Right atrium auricular region (tissue), 2 donors: ENCODE measurements around the gene IL17RD. TPM values are rescaled to one million over a fixed set of nuclear protein-coding genes. Genes with fewer than 3 reads are reported as not detected.

ENCODE experiments used
- DNase-seq: peaks from one replicate; pipeline ENCODE4 v3.0.0-alpha.2; 2019; ENCODE audit warnings: low spot score
- H3K27ac ChIP-seq, 2 donors: fragments of 200-600 bp; sonication (generic); 1 replicate in 1 of 2; 2 replicates in 1 of 2; pipeline ENCODE4 v1.5.1; 2016 to 2019
- H3K27me3 ChIP-seq, 2 donors: fragments of 200-600 bp; sonication (generic); one replicate each; pipeline versions ENCODE4 v1.5.1 to v1.6.0; 2017 to 2019
- H3K36me3 ChIP-seq: fragments of 200-600 bp; sonication (generic); one replicate; pipeline ENCODE4 v1.5.1; 2016
- H3K4me1 ChIP-seq, 2 donors: fragments of 200-600 bp; sonication (generic); one replicate each; pipeline versions ENCODE4 v1.5.1 to v1.6.0; 2017 to 2019
- H3K4me3 ChIP-seq, 2 donors: fragments of 200-600 bp; sonication (generic); 1 replicate in 1 of 2; 2 replicates in 1 of 2; pipeline ENCODE4 v1.5.1; 2017 to 2019; ENCODE audit warnings: mild to moderate bottlenecking in 1 of 2, moderate library complexity in 1 of 2
- H3K9me3 ChIP-seq, 2 donors: fragments of 200-600 bp; sonication (generic); one replicate each; pipeline ENCODE4 v1.5.1; 2019
- total RNA-seq, 2 donors: library from RNA; depleted of rRNA; stranded (reverse); fragments of >200 nt; gene quantifications; one replicate each; pipeline ENCODE4 v1.1.0, GENCODE V29; 2016
- TF ChIP-seq, protein P1 (sequence below), 2 donors: fragments of 200-600 bp; sonication (generic); IDR thresholded peaks; one replicate each; pipeline ENCODE4 v1.5.1; 2019; ENCODE audit warnings: antibody characterized with exemption in 2 of 2

IL17RD gene
- total RNA-seq, 2 donors from 2014 or later, result 2.1 to 2.8 TPM

DNA sequence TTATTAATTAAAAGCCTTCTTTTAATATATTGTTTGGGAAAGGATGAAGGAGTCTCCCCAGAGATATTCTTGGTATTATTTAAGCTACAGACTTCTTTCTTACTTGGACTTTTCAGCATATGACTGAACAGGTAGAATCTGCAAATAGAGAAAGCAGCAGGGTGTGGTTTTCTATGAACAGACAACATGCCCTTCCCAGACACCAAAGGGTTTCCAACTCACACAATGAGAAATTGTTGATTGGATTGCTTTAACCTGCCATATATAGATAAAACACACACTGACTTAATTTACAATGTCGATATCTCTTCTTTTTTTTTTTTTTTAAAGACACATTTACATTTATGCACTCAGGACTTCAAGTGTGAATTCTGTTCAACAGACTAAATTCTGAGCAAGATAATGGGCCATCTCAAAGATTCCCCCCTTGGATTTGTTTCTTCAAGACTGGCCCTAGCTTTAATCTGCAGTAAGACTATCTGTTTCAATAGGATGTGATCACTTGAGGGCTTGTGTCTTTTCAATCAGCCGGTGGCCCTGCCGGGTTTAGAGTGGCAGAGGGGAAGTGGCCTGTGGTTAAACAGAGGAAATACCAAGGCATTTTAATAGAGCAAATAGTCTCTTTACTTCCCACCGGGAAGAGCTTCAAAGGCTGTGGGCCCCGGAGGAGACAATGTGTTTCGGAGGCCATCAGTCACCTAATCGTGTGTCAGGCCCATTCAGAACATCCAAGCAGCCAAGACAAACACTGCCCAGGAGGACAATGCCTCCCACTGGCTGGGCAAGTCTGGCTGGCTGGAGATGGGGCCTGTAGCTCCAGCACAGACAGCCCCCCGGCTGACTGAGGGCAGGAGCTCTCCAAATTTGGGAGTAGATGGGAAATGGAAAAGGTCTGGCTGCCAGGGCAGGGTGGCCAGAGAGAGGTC, 6.1 kb downstream of the IL17RD start:
- H3K9me3 ChIP-seq, result no peaks in the 10 kb centered on the region
- H3K27me3 ChIP-seq, result no peaks in the 10 kb centered on the region
- H3K4me3 ChIP-seq, result no peak overlapping the region
- TF ChIP-seq, protein P1, sequence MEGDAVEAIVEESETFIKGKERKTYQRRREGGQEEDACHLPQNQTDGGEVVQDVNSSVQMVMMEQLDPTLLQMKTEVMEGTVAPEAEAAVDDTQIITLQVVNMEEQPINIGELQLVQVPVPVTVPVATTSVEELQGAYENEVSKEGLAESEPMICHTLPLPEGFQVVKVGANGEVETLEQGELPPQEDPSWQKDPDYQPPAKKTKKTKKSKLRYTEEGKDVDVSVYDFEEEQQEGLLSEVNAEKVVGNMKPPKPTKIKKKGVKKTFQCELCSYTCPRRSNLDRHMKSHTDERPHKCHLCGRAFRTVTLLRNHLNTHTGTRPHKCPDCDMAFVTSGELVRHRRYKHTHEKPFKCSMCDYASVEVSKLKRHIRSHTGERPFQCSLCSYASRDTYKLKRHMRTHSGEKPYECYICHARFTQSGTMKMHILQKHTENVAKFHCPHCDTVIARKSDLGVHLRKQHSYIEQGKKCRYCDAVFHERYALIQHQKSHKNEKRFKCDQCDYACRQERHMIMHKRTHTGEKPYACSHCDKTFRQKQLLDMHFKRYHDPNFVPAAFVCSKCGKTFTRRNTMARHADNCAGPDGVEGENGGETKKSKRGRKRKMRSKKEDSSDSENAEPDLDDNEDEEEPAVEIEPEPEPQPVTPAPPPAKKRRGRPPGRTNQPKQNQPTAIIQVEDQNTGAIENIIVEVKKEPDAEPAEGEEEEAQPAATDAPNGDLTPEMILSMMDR (IDR thresholded peaks at IDR 0.05), result no peak
- DNase-seq, result no peak
- H3K36me3 ChIP-seq, result no peaks in the 10 kb centered on the region
- H3K27ac ChIP-seq, result peak overlapping the region; percentile 29 to 36
- H3K4me1 ChIP-seq, result peaks cover 0 to 40% of the 10 kb centered on the region in 2 donors

GRCh38 chr3:57158325-57158724, 6.8 kb downstream of the IL17RD start:
- Histone ChIP-seq H3K9me3 (no peaks in the 10 kb centered on the region), H3K27ac (no peak overlapping the region), H3K4me1 (peaks cover 0 to 36% of the 10 kb centered on the region in 2 donors), H3K4me3 (no peak overlapping the region), H3K27me3 (no peaks in the 10 kb centered on the region), H3K36me3 (no peaks in the 10 kb centered on the region)
- DNase-seq, result no peak
- TF ChIP-seq, protein P1 (IDR thresholded peaks at IDR 0.05), result no peak

DNA sequence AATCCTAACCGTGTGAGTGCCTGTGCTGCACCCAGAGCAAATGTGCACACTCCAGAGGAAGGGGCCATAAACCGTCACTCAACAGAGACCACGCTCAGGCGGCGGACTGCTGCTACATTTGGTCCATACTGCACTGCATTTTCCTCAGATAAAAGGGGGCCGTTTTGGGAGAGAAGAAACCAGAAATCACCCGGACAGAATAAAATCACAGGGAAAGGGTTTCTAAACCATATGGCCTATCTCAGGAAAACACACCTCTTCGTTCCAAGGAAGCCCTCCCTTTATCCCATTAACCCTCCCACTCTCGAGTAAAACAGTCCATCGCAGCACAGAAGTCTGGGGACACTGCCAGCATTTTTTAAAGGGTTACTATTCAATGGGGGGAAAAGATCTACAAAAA, 7.6 kb downstream of the IL17RD start:
- no peak overlapping the region for H3K4me3 ChIP-seq
- TF ChIP-seq, protein P1 (IDR thresholded peaks at IDR 0.05), result no peak
- no peaks in the 10 kb centered on the region for H3K36me3 ChIP-seq
- no peak for DNase-seq
- no peaks in the 10 kb centered on the region for H3K27me3 ChIP-seq
- peaks cover 0 to 31% of the 10 kb centered on the region in 2 donors for H3K4me1 ChIP-seq
- no peak overlapping the region for H3K27ac ChIP-seq
- H3K9me3 ChIP-seq, result no peaks in the 10 kb centered on the region

- Histone ChIP-seq H3K36me3 (no peaks in the 10 kb centered on the region), H3K4me1 (peaks cover 0 to 29% of the 10 kb centered on the region in 2 donors), H3K9me3 (no peaks in the 10 kb centered on the region), H3K27me3 (no peaks in the 10 kb centered on the region), H3K27ac (no peak overlapping the region), H3K4me3 (no peak overlapping the region)
- no peak for DNase-seq
- TF ChIP-seq, protein P1 (IDR thresholded peaks at IDR 0.05), result no peak
Measured at GRCh38 chr3:57155310-57155643, 9.9 kb downstream of the IL17RD start.

DNA sequence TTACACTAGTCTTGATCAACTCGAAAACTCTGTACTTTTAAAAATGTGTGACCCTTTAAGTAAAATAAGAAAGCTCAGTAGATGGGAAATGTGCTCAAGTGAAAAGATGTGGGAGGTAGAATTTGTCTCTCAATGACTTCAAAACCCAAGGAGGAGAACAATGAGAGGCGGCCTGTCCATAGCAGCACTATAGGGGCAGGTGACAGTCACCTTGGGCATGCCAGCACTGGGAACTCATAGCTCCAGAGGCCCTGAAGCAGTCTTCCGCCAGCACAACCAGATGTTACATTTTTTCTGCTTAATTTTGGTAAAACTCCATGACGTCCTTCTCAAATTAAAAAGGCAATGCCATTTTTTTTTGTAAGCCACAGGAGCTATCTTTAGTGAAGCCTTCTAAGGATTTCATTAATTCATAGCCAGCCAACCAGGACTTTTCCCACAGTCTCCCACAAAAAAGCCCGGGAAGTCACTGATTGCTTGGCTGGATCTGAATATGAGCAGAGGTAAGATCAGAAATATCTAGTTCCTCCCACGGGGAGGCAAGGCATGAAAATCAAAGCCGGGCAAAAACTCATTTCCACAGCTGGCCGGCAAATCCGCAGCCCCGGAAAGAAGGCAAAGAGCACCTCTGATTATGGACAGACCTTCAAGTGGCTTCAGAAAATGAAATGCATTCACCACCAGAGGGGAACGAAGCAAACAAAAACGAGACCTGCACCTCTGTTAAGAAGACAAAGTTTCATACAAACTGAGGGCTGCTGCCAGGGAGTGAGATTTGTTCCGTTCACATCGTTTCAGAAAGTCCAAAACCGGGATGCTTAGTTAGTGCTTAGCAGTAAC, 10.5 kb downstream of the IL17RD start:
- Histone ChIP-seq H3K9me3 (no peaks in the 10 kb centered on the region), H3K4me3 (no peak overlapping the region), H3K27ac (no peak overlapping the region), H3K27me3 (no peaks in the 10 kb centered on the region), H3K4me1 (peaks cover 0 to 24% of the 10 kb centered on the region in 2 donors), H3K36me3 (no peaks in the 10 kb centered on the region)
- DNase-seq, result no peak
- TF ChIP-seq, protein P1 (IDR thresholded peaks at IDR 0.05), result no peak
